ENCODE data around the gene TTLL6.

DNA sequence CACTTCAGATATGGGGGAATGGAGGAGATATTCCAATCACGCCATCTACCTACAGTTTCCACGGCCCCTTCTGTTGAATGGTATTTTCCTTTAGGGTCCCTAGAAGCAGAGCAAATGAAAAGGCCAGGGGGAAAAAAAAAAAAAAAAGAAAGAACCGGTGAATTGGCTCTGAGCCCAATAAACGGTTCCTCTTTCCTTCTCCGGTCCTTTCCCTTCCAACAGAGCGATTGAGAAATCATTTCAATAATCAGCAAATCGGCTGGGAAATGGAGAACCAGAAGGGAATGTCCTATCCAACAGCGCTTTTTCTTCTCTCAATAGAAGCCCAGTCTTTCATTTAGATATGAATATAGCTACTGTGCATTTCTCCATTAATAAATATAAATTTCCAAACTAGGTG lies 61.7 kb downstream of the TTLL6 start:
- TF ChIP-seq, protein P1, sequence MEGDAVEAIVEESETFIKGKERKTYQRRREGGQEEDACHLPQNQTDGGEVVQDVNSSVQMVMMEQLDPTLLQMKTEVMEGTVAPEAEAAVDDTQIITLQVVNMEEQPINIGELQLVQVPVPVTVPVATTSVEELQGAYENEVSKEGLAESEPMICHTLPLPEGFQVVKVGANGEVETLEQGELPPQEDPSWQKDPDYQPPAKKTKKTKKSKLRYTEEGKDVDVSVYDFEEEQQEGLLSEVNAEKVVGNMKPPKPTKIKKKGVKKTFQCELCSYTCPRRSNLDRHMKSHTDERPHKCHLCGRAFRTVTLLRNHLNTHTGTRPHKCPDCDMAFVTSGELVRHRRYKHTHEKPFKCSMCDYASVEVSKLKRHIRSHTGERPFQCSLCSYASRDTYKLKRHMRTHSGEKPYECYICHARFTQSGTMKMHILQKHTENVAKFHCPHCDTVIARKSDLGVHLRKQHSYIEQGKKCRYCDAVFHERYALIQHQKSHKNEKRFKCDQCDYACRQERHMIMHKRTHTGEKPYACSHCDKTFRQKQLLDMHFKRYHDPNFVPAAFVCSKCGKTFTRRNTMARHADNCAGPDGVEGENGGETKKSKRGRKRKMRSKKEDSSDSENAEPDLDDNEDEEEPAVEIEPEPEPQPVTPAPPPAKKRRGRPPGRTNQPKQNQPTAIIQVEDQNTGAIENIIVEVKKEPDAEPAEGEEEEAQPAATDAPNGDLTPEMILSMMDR (IDR thresholded peaks at IDR 0.05; ENCODE audit: insufficient read depth, low read length, poor library complexity, severe bottlenecking): no peak
- no peak for TF ChIP-seq EZH2phosphoT487 (conservative IDR thresholded peaks at IDR 0.05; ENCODE audit: low read length)
